GM19397 (cell line): ENCODE results near the gene BNC2.

Experiments
- ATAC-seq: cut with Tn5 transposase; IDR thresholded peaks from one replicate; pipeline ENCODE4 v1.9.1; 2021; ENCODE audit warnings: mild to moderate bottlenecking, moderate library complexity; ENCODE audit not compliant: unreplicated experiment

The BNC2 gene

GRCh38 chr9:16396389-16396788 is 474.1 kb downstream of the BNC2 start:
- no peak for ATAC-seq

DNA sequence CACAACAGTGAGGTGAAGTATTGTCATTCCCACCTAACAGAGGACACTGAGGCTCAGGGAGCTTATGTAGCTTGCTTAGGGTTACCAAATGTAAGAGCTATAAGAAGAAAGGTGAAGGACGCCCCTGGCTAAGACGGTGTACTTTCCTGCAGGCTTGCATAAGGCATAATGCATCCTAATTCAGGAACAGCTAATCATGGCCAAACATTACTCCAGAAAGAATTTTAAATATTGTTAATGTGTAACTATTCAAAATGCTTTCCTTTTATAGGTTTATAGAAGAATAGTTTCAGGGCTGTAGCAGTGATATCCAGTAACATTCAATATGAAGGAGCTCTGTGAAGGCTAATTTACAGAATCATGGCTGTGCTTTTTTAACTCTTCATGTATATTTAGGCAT is 479.1 kb downstream of the BNC2 start:
- no peak for ATAC-seq

DNA sequence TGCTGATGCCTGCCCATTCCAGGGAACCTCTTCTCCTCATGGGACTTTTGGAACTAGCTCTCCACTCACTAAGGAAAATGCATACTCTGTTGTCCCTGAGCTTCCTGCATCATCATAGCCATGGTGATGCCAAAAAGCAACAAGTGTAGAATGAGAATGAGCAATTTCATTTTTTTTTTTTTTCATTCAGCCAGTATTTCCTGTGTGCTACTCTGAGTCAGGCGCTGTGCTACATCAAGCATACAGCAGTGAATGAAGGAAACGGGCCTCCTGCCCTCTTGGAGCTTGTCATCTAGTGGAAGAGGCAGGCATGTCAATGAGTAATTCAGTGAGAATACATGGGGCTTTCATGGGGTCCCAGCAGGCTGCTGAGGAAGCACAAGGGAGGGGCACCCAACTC is 483.1 kb downstream of the BNC2 start:
- no peak for ATAC-seq

DNA sequence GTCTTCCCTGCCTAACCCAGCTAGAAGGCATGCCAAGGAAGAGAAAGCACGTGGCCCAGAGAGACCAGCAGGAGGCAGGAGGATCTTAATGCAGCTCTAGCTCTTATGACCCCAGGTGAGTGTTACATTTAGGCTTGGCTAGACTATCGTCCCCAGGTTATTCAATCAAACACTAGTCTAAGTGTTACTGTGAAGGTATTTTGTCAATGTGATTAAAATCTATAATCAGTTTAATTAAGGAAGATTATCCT is 483.7 kb downstream of the BNC2 start:
- ATAC-seq: no peak

DNA sequence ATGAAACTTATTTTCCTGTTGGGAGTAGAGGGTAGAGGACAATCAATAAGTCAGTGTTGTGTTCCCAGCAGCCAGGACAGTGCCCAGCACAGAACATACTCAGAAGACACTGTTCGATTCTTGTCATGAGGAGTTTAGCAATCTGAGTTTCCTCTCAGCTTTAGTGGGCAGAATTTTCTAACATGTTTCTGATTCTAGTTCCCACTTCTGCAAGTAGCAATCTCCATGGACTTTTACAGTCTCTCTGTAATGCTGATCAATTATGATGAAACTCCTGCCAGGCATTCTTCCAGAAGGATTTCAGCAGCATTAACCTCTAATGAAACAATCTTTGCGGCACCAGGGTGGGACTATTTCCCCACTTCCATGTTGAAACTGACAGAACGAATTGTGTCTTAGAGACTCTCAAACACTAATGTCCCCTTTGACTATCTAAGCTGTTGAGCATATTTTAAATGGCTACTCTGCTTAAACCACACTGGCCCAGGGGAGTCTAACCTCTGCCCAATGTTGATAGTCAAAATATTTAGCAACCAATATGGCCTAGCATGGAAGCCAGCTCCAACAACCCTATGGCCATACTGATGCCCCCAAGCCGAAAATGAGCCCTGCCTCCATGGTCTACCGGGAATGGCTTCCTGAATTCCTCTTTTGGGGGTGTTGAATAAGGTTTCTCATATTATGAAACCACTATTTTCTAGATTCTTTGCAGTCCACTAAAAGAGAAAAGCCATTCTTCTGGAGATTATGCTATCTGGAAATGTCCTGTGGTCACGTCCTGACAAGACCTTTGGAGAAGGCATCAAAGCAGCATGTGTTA is 484.3 kb downstream of the BNC2 start:
- no peak for ATAC-seq

- ATAC-seq: no peak
These were observed 484.9 kb downstream of the BNC2 start for GRCh38 chr9:16385590-16385989.

GRCh38 chr9:16384993-16385392 is 485.5 kb downstream of the BNC2 start:
- no peak for ATAC-seq

DNA sequence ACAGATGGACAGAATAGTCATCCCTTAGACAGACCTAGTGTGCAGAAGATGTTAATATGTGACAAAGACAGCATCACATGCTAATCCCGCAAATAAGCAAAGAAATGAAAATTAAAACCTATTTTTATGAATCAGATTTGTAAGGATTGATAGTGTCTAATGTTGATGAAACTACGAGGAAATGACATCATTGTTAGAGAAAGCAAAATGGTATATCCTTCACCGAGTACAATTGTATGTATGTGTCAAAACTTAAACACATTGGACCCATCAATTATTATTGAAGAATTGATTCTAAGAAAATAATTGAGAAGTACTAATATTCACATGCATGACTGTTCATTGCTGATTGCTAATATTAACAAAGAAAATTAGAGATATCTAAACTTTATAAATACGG is 493.2 kb downstream of the BNC2 start:
- no peak for ATAC-seq

GRCh38 chr9:16371306-16371705 is 499.2 kb downstream of the BNC2 start:
- no peak for ATAC-seq

GRCh38 chr9:16370647-16371046 is 499.8 kb downstream of the BNC2 start:
- no peak for ATAC-seq

GRCh38 chr9:16369427-16369826 is 501.0 kb downstream of the BNC2 start:
- ATAC-seq: no peak

DNA sequence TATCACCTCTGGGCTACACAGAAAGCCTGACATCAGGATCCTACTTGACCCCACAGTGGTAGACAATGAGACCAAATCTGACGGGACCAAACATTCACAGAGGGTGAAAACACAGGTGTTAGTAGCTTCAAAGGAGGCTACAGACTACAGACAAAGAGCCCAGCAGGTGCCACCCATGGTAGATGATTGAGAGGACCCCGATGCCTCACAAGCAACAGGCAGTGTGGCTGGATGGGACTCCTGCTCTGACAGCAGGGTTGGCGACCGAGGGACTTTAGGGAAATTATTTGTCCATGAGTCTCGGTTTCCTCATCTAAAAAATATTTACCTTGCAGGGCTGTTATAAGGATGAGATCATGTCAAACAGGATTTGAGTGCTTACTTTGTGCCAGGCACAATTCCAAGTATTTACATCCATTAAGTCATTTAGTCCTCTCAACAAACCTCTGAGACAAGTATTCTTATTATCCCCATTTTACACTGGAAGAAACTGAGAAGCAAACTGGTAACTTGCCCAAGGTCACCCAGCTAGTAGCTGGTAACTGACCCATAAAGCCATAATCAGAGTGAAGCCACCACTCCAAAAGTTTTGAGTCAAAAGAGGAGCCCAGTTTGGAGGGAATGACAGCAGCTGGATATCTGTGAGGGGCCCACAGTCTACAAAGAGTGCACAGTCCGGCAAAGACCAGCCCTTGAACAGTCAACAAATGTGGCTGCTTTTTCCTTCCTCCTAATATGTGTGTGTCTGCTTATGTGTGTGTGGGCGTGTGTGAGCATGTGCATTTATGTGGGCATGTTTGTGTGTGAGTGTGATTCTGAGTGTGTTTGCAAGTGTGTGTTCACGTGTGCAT is 502.0 kb downstream of the BNC2 start:
- no peak for ATAC-seq

- no peak for ATAC-seq
These were observed 502.8 kb downstream of the BNC2 start for GRCh38 chr9:16367605-16368231.

GRCh38 chr9:16364347-16364746 is 506.1 kb downstream of the BNC2 start:
- ATAC-seq: no peak

GRCh38 chr9:16363916-16364315 is 506.6 kb downstream of the BNC2 start:
- no peak for ATAC-seq

- ATAC-seq: no peak
These were observed 507.2 kb downstream of the BNC2 start for GRCh38 chr9:16363073-16363781.

- ATAC-seq: no peak
These were observed 508.5 kb downstream of the BNC2 start for GRCh38 chr9:16361939-16362338.

DNA sequence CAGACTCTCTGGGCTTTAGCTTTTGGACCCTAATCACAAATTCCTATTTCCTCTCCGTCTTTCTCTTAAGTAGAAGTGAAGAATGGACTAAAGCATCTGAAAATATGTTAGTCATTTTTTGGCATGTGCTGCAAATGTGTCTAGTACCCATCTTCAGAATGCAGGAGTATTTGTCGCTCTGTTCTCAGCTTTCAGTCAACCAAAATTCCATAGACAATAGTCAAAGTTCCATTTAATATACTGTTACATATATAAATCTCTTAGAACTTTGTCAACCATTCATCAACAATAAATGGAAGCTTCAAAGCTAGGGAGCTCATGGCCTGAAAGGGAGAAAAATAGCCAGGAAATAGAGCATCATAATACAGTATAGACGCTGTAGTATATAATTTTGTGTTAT is 509.4 kb downstream of the BNC2 start:
- no peak for ATAC-seq

DNA sequence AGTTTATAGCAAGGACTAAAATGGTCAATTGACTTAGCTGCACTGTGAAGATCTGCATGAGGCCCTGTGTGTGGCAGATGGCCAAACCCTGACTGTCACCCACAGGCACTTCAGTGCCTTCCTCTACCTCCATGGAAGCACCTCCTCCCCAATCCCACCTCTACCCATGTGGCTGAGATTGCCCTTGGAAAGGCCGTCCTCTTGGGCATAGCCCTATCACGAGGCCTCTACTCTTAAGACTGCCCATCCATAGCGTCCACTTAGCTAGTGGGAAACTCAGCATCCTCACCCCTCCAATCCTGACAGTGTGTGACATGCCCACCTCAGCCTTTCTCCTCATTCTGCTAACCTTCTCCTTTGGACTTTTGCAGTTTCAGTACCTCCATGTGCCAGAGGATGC is 510.2 kb downstream of the BNC2 start:
- ATAC-seq: no peak
